ENCODE measurements around the gene UBR4. TPM values are rescaled to one million over a fixed set of nuclear protein-coding genes. Genes with fewer than 3 reads are reported as not detected.

UBR4 gene
- total RNA-seq, 1 donor from 2014 or later = 222 TPM

DNA sequence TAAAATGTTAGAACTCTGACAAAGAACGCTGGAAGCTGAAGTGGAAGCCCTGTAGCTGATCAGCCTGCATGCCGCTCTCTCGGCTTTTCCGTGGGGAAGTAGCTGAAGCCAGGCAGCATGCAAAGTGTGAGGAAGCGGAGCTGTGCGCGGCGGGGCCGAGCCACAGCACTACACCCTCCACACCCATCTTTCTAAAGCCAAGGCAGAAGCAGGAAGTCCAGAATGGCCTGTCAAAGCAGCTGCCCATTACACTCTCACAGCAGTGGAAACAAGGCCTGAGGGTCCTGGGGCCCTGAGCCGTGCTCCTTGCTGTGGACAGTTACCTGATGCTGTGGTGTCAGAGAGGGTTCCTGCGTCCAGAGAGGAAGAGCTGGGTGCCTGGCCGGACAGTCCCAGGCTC lies 69.6 kb downstream of the UBR4 start:
- no peaks in the 10 kb centered on the region for H3K4me1 ChIP-seq

DNA sequence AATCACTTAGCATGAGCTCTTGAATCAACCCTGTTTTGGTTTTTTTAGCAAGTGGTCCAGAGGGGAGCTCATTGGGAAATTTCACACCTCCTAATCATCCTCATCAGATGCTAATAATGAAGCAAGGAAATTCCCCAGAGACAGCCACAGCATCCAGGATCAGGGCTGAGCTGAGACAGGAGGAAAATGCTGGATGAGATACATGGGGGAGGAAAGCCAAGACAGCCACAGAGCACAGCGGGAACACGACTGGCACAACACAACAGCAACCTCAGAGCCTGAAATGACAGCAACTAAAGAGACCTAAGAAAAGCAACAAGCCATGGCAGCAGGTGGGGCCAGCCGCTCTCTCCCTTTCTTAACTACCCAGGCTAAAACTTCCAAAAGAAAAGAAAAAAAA lies 70.4 kb downstream of the UBR4 start:
- intact Hi-C loops (cut with DNase I) = no loop called here
- Histone ChIP-seq H3K4me3 (no peak overlapping the region), H3K36me3 (peaks cover 87 to 98% of the 10 kb centered on the region in 2 donors), H3K27ac (no peak overlapping the region), H3K9me3 (no peaks in the 10 kb centered on the region), H3K4me1 (no peaks in the 10 kb centered on the region), H3K27me3 (no peaks in the 10 kb centered on the region)
- TF ChIP-seq, protein P1, sequence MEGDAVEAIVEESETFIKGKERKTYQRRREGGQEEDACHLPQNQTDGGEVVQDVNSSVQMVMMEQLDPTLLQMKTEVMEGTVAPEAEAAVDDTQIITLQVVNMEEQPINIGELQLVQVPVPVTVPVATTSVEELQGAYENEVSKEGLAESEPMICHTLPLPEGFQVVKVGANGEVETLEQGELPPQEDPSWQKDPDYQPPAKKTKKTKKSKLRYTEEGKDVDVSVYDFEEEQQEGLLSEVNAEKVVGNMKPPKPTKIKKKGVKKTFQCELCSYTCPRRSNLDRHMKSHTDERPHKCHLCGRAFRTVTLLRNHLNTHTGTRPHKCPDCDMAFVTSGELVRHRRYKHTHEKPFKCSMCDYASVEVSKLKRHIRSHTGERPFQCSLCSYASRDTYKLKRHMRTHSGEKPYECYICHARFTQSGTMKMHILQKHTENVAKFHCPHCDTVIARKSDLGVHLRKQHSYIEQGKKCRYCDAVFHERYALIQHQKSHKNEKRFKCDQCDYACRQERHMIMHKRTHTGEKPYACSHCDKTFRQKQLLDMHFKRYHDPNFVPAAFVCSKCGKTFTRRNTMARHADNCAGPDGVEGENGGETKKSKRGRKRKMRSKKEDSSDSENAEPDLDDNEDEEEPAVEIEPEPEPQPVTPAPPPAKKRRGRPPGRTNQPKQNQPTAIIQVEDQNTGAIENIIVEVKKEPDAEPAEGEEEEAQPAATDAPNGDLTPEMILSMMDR (IDR thresholded peaks at IDR 0.05) = no peak
- DNase-seq (ENCODE audit: low spot score in 2 of 2) = no peak

More for the DNA sequence above, 69.6 kb downstream of the UBR4 start:
- DNase-seq (ENCODE audit: low spot score in 2 of 2) = no peak
- TF ChIP-seq, protein P1 (IDR thresholded peaks at IDR 0.05) = no peak
- Histone ChIP-seq H3K27me3 (no peaks in the 10 kb centered on the region), H3K27ac (no peak overlapping the region), H3K9me3 (no peaks in the 10 kb centered on the region), H3K4me3 (no peak overlapping the region), H3K36me3 (peaks cover 87 to 98% of the 10 kb centered on the region in 2 donors)
- intact Hi-C loops (cut with DNase I) = no loop called here

DNA sequence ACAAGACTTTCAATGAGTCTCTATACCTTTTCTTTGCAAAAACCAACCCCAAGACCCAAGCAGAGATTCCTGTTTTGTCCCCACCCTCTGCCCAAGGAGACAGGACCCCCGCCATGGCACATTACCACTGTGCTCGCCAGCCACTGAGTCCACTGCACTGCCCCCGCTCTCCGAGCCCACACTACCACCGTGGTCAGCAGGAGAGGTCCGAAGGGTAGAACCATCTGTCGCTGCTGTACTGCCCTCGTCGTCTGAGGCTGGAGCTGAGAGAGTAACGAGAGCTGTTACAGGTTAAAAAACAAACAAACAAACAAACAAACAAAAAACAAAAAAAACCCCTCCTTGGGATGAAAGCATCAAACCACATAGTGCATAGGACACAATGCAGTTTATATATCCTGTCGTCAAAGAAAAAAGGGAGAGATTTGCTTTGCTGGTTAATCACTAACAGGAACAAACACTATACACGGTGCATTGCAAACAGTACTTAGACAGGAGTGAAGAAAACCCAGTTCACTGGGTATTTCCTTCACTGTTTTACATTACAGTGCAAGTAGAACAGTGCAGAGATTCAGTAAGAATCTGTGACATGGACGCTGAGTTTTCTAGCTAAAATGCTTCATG lies 71.0 kb downstream of the UBR4 start:
- DNase-seq (ENCODE audit: low spot score in 2 of 2) = no peak
- H3K36me3 ChIP-seq = peaks cover 87 to 98% of the 10 kb centered on the region in 2 donors
- no peak overlapping the region for H3K27ac ChIP-seq
- H3K4me1 ChIP-seq = no peaks in the 10 kb centered on the region
- TF ChIP-seq, protein P1 (IDR thresholded peaks at IDR 0.05) = no peak
- intact Hi-C loops (cut with DNase I) = no loop called here
- H3K9me3 ChIP-seq = peaks cover 0 to 1% of the 10 kb centered on the region in 2 donors
- no peaks in the 10 kb centered on the region for H3K27me3 ChIP-seq
- no peak overlapping the region for H3K4me3 ChIP-seq

DNA sequence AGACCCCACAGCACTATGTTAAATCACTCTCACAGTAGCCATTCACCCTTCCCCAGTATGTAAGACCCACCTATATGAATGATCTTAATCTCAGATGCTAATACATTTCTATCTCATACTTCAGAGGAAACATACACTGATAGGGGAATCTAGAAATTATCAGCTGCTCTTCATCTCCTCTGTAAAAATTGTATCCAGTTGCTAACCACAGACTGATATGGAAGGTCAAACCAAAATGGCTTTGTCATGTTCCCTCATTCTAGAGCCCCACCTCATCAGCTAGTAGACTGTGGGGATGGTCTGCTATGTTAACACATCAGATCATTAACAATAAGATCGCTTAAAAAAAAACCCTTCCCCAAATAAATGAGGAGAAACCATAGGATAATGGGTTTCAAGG lies 71.7 kb downstream of the UBR4 start:
- TF ChIP-seq, protein P1 (IDR thresholded peaks at IDR 0.05) = no peak
- Histone ChIP-seq H3K9me3 (peaks cover 6 to 7% of the 10 kb centered on the region in 2 donors), H3K27ac (no peak overlapping the region), H3K27me3 (no peaks in the 10 kb centered on the region), H3K4me3 (no peak overlapping the region), H3K36me3 (peaks cover 87 to 98% of the 10 kb centered on the region in 2 donors), H3K4me1 (no peaks in the 10 kb centered on the region)
- no peak for DNase-seq (ENCODE audit: low spot score in 2 of 2)
- intact Hi-C loops (cut with DNase I) = no loop called here

DNA sequence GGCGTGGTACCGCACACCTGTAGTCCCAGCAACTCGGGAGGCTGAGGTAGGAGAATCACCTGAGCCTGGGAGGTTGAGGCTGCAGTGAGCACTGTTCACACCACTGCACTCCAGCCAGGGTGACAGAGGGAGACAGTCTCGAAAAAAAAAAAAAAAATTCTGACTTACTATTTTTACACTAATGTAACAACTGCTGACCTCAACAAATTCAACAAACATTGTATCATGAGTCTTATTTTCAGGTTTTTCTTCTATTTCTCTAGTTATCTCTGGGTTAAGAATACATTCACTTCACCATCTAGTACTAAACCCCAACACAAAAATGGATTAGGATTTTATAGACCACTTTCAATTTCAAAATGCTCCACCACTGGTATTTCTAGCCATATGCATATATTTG lies 72.9 kb downstream of the UBR4 start:
- no peaks in the 10 kb centered on the region for H3K4me1 ChIP-seq
- intact Hi-C loops (cut with DNase I) = no loop called here
- DNase-seq (ENCODE audit: low spot score in 2 of 2) = no peak
- H3K36me3 ChIP-seq = peaks cover 83 to 99% of the 10 kb centered on the region in 2 donors
- H3K9me3 ChIP-seq = peaks cover 9 to 11% of the 10 kb centered on the region in 2 donors
- H3K27ac ChIP-seq = no peak overlapping the region
- H3K4me3 ChIP-seq = no peak overlapping the region
- no peaks in the 10 kb centered on the region for H3K27me3 ChIP-seq
- TF ChIP-seq, protein P1 (IDR thresholded peaks at IDR 0.05) = no peak

Measured in ascending aorta (tissue), 2 donors.